ENCODE results near the gene SERPINA6.
"Not testable (repeated sequence)": the region's sequence is repeated elsewhere in the genome, so short reads cannot be mapped to it uniquely, and the experiment has no call there.

The SERPINA6 gene

GRCh38 chr14:94304243-94304642 lies 18.9 kb downstream of the SERPINA6 start:
- Histone ChIP-seq H3K27me3 (ENCODE audit: control insufficient read depth, low read length) (no peaks in the 10 kb centered on the region), H3F3A (ENCODE audit: control insufficient read depth, insufficient read depth) (no peaks in the 10 kb centered on the region), H3K4me1 (ENCODE audit: control insufficient read depth, low read length) (no peaks in the 10 kb centered on the region), H3K9me2 (replicated peaks; ENCODE audit: control insufficient read depth, low read length) (no peaks in the 10 kb centered on the region), H3K36me3 (ENCODE audit: control insufficient read depth, low read length) (no peaks in the 10 kb centered on the region), H3K27ac (ENCODE audit: low read depth, low read length) (no peak overlapping the region), H3K9me3 (ENCODE audit: control insufficient read depth, insufficient read depth, low read length) (peaks cover 14% of the 10 kb centered on the region; the same call in 1 of the 2 replicates), H3K4me2 (ENCODE audit: low read length) (no peak overlapping the region), H3K4me3 (ENCODE audit: low read length) (no peak overlapping the region), H4K20me1 (ENCODE audit: control insufficient read depth, insufficient read depth, low read depth, low read length) (no peaks in the 10 kb centered on the region), H3K79me2 (ENCODE audit: control insufficient read depth, low read length) (no peaks in the 10 kb centered on the region)
- TF ChIP-seq CTCF (IDR thresholded peaks at IDR 0.05; ENCODE audit: low read depth, low read length, poor library complexity, severe bottlenecking) (no peak), EZH2phosphoT487 (IDR thresholded peaks at IDR 0.05; ENCODE audit: borderline replicate concordance, low read length) (no peak)

- Histone ChIP-seq H3K27me3 (ENCODE audit: control insufficient read depth, low read length) (no peaks in the 10 kb centered on the region), H3F3A (ENCODE audit: control insufficient read depth, insufficient read depth) (no peaks in the 10 kb centered on the region), H3K4me2 (ENCODE audit: low read length) (no peak overlapping the region), H3K79me2 (ENCODE audit: control insufficient read depth, low read length) (no peaks in the 10 kb centered on the region), H3K27ac (ENCODE audit: low read depth, low read length) (no peak overlapping the region), H3K36me3 (ENCODE audit: control insufficient read depth, low read length) (no peaks in the 10 kb centered on the region), H3K4me1 (ENCODE audit: control insufficient read depth, low read length) (no peaks in the 10 kb centered on the region), H4K20me1 (ENCODE audit: control insufficient read depth, insufficient read depth, low read depth, low read length) (no peaks in the 10 kb centered on the region), H3K9me2 (replicated peaks; ENCODE audit: control insufficient read depth, low read length) (no peaks in the 10 kb centered on the region), H3K4me3 (ENCODE audit: low read length) (no peak overlapping the region), H3K9me3 (ENCODE audit: control insufficient read depth, insufficient read depth, low read length) (peaks cover 8% of the 10 kb centered on the region; the same call in 1 of the 2 replicates)
- TF ChIP-seq CTCF (IDR thresholded peaks at IDR 0.05; ENCODE audit: low read depth, low read length, poor library complexity, severe bottlenecking) (no peak), EZH2phosphoT487 (IDR thresholded peaks at IDR 0.05; ENCODE audit: borderline replicate concordance, low read length) (no peak)
These were observed 20.0 kb downstream of the SERPINA6 start for GRCh38 chr14:94303111-94303510.

- Histone ChIP-seq H3K4me3 (ENCODE audit: low read length) (no peak overlapping the region), H3K9me2 (replicated peaks; ENCODE audit: control insufficient read depth, low read length) (no peaks in the 10 kb centered on the region), H3K27me3 (ENCODE audit: control insufficient read depth, low read length) (no peaks in the 10 kb centered on the region), H3K36me3 (ENCODE audit: control insufficient read depth, low read length) (no peaks in the 10 kb centered on the region), H3K4me2 (ENCODE audit: low read length) (no peak overlapping the region), H3K4me1 (ENCODE audit: control insufficient read depth, low read length) (no peaks in the 10 kb centered on the region), H3K9me3 (ENCODE audit: control insufficient read depth, insufficient read depth, low read length) (no peaks in the 10 kb centered on the region), H4K20me1 (ENCODE audit: control insufficient read depth, insufficient read depth, low read depth, low read length) (no peaks in the 10 kb centered on the region), H3F3A (ENCODE audit: control insufficient read depth, insufficient read depth) (no peaks in the 10 kb centered on the region), H3K79me2 (ENCODE audit: control insufficient read depth, low read length) (no peaks in the 10 kb centered on the region), H3K27ac (ENCODE audit: low read depth, low read length) (no peak overlapping the region)
- TF ChIP-seq EZH2phosphoT487 (IDR thresholded peaks at IDR 0.05; ENCODE audit: borderline replicate concordance, low read length) (no peak), CTCF (IDR thresholded peaks at IDR 0.05; ENCODE audit: low read depth, low read length, poor library complexity, severe bottlenecking) (no peak)
These were observed 25.0 kb downstream of the SERPINA6 start for GRCh38 chr14:94298130-94298529.

- H3K9me2 ChIP-seq (replicated peaks; ENCODE audit: control insufficient read depth, low read length); H3K4me1 ChIP-seq (ENCODE audit: control insufficient read depth, low read length); H3K4me3 ChIP-seq (ENCODE audit: low read length); H3K9me3 ChIP-seq (ENCODE audit: control insufficient read depth, insufficient read depth, low read length); H3K36me3 ChIP-seq (ENCODE audit: control insufficient read depth, low read length); H4K20me1 ChIP-seq (ENCODE audit: control insufficient read depth, insufficient read depth, low read depth, low read length); H3K4me2 ChIP-seq (ENCODE audit: low read length); H3K79me2 ChIP-seq (ENCODE audit: control insufficient read depth, low read length); H3K27ac ChIP-seq (ENCODE audit: low read depth, low read length); H3F3A ChIP-seq (ENCODE audit: control insufficient read depth, insufficient read depth); H3K27me3 ChIP-seq (ENCODE audit: control insufficient read depth, low read length): not testable (repeated sequence)
These were observed 27.0 kb downstream of the SERPINA6 start for GRCh38 chr14:94296181-94296545.
